Erythroblast (primary cell): ENCODE results near the gene CENPM.
A peak's percentile ranks its signal among the peaks of the same experiment; 100 is the strongest.

Experiments used
- DNase-seq, 2 experiments: peaks; one replicate each; lab custom pipeline; 2025; lab: John Stamatoyannopoulos, UW
- GATA1 ChIP-seq: IDR thresholded peaks from 2 replicates; pipeline ENCODE4 v1.6.1; 2011; ENCODE audit warnings: low read depth, mild to moderate bottlenecking, control low read depth, low read length, moderate library complexity
- POLR2A ChIP-seq: IDR thresholded peaks from 2 replicates; pipeline ENCODE4 v1.6.1; 2011; ENCODE audit warnings: mild to moderate bottlenecking, low read length

Gene CENPM

DNA sequence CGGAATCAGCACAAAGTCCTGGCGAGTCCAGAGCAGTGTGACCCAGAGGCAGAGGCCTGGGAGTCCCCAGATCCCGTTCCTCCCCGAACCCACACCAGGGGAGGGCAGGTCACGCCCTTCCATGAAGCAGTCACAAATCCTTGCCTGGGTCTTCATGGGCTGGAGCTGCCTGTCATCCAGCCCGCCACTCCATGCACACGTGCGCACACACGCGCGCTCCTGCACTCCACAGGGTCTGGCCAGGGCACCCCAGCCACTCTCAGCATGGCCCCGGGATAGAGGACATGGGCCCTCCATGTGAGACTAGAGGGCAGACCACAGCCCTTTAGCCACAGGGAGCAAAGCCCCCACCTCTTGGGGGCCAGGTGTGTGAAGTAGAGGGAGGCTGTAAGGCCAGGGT lies 14.6 kb downstream of the CENPM start:
- TF ChIP-seq POLR2A = no peak

DNA sequence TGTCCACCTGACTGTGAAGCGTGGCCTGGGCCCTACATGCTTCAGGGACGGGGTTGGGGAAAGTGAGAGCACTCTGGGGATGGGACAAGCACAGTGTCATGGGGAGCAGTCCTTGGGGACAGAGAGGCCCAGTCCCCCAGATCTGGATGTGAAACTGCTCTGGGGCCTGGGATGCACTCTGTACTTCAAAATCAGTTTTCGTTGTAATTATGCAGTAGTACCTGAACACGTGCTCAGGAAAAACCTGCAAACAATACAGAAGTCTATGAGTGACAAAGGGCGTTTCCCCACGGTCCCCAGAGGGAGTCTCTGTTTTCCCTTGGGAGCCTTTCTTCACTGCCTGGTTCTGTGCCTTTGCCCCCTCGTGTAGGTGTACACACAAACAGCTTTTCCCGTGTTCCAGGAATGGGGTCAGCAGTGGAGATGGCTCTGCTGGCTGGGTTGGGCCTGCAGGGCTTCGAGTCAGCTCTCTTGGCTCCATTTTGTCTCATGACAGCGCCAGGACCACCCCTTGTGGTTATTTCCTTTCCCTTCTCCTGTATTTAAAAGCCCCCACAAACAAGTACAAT lies 15.2 kb downstream of the CENPM start:
- TF ChIP-seq POLR2A (peak; percentile 14), GATA1 (no peak)
- no peak for DNase-seq

More for the DNA sequence above, 14.6 kb downstream of the CENPM start:
- DNase-seq = no peak

DNA sequence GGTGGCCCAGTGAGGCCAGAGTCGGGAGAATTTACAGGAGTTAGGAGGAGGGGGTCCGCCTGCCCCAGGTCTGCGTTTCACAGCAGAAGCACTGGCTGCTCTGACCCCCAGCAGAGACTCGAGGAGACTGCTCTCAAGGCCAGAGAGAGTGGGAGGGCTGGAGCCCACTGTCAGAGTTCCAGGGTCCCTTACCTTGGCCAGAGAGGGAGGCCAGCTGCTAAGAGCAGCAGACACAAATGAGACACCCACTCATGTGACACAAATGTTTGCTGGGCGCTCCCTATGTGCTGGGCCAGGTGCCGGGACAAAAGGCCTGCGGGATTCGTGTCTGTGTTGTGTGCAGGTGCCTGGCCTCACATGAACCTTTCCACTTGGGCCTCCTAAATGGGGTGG lies 17.5 kb downstream of the CENPM start:
- no peak for TF ChIP-seq POLR2A
- no peak for TF ChIP-seq GATA1
- DNase-seq = no peak

DNA sequence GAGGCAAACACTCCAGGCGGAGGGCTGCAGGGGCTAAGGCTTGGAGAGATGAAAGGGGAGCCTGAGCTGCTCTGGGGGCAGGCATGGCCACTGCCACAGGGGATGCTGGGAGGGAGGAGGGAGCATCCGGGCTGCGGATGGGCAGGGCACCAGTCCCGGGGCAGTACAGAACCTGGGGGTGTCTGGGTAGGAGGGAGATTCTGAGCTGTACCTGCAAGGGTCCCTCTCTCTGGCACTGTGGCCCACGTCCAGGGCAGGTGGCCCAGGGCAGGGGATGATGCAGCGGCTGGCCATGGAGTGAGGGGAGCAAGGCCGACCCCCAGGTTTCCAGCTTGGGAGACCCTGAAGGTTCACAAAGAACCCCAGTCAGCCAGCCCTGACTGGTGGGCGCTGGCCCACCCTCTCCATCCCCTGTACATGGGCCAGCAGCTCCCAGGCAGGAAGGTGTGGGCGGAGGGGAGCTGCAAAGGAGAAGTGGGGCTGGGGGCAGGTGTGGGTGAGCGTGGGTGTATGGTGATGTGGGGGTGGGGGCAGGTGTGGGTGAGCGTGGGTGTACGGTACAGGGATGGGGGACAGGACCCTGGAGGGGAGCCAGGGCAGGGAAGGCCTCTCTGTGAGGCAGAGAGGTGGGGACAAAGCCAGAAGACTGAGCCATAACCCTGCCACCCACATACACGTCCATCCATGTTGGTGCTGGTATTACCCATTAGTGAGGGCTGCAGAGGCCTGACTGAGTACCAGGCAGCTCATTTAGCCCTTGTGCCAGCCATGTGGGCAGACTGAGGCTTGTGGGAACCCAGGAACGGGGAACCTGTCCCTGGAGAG lies 18.1 kb downstream of the CENPM start:
- TF ChIP-seq GATA1 (no peak), POLR2A (peak; percentile 12)
- no peak for DNase-seq

DNA sequence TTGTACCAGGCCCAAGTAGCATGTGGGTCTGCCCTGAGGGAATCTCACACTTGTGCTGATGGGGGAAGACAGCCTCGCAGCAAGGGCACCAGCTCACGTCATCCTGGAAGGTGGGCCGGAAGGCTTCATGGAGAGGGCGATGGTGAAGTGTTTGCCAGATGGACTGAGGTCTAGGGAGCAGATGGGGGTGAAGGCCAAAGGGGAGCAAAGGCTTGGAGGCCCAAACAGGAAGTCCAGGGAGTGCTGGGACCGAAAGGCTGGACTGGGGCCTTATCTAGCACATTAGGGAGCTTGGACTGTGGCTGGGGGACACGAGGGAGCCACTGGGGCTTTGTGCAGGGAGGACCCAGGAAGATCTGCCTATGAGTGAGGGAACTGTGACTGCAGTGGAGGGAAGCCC lies 19.1 kb downstream of the CENPM start:
- no peak for TF ChIP-seq GATA1
- no peak for TF ChIP-seq POLR2A
- no peak for DNase-seq

DNA sequence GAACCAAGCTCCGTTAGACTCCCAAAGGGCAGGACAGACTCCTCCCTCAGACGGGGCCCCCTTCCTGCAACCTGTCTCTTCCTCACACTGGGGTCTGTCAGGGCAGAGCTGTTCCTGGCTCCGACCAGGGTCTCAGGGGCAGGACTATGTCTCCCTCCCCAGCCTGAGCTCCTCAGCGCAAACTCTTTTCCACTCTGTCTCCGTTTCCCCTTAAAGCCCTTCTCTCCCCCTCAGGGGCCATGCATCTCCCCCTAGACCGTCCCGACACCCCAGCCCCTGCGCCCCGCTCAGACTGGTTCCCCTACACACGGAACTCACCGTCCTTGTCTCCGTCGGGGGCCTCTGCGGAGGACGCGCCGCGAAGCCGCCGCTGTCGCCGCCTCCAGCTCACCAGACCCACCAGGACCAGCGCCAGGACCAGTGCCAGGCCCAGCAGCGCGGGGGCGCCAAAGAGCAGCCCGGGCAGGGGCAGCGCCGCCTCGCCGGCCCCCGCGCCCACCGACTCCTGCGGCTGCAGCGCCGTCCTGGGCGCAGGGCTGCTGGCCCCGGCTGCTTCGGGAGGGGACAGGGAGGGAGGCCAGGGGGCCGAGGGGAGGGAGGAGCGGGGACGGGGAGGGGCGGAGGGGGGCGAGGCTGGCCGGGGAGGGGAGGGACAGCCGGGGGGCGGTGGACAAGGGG lies 21.0 kb downstream of the CENPM start:
- no peak for TF ChIP-seq GATA1
- no peak for TF ChIP-seq POLR2A
- DNase-seq = peak; percentile 69 to 76

DNA sequence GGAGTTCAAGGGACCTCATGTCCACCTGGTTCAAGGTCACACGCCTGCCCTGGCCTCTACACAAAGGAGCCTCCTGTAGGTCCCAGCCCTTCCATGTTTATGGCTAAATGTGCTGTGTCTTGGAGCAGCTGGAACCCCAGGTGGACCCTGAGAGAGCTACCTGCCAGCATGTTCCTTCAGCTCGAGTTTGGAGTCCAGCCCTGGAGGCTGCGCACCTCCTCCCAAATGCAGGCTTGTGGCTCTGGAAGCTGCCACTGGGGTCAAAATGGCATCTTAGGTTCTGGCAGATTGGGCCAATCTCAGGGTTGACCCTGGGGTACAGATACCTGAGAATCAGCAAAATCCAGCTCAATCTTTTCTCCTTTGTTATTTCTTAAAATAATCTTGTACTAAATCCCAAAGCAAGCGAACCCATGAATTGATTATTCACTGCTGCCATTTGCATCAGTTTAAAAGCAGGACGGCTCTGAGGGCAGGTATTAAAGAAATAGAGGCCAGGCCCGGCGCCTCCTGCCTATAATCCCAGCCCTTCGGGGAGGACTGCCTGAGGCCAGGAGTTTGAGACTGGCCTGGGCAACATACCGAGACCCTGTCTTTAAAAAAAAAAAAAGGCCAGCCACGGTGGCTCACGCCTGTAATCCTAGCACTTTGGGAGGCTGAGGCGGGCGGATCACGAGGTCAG lies 23.2 kb downstream of the CENPM start:
- no peak for DNase-seq
- TF ChIP-seq GATA1 (no peak), POLR2A (no peak)

DNA sequence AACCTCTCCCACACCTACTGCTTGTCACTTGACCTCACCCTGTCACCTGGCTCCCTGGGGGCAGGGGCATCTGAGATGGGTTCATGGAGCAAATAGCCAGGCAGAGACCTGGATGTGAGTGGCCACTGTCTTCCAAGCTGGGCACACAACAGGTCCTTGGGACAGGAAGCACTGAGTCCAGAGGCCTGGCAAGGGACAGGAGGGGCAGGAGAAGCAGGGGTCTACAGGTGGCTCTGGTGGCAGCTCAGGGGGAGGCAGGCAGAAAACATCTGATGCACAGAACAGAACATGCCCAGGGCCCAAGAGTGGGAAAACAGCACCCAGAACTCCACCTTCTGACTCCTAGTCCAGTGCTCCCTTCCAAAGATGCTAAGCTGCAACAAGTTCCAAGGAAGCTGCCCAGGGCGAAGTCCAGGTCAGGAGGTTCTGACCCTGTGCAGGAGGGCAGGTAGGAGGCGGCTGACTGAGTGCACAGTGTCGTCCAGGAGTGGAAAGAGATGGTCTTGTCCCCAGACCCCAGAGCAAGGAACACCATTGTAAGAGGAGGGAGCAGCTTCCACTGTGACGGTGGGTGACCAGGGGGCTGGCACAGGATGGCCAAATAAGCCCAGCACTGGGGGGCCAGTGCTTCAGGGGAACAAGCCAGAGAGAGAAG lies 23.9 kb downstream of the CENPM start:
- DNase-seq = no peak
- TF ChIP-seq POLR2A (no peak), GATA1 (no peak)

DNA sequence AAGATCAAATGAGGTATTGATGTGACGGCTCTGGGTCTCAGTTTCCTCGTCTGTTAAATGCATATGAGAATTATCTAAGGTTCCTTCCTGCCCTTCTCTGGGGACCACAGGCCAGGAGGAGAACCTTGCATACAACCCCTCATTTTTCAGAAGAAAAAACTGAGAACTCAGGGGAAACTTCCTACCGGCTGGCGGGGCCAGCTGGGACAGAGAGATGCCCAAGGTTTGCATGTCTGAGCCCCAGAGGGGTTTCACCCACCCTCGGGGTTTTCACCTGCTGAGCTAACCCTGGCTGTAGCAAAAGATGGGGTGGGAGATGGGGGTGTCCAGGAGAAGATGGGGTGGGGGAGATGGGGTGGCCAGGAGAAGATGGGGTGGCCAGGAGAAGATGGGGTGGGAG lies 24.6 kb downstream of the CENPM start:
- TF ChIP-seq POLR2A (no peak), GATA1 (no peak)
- DNase-seq = no peak

DNA sequence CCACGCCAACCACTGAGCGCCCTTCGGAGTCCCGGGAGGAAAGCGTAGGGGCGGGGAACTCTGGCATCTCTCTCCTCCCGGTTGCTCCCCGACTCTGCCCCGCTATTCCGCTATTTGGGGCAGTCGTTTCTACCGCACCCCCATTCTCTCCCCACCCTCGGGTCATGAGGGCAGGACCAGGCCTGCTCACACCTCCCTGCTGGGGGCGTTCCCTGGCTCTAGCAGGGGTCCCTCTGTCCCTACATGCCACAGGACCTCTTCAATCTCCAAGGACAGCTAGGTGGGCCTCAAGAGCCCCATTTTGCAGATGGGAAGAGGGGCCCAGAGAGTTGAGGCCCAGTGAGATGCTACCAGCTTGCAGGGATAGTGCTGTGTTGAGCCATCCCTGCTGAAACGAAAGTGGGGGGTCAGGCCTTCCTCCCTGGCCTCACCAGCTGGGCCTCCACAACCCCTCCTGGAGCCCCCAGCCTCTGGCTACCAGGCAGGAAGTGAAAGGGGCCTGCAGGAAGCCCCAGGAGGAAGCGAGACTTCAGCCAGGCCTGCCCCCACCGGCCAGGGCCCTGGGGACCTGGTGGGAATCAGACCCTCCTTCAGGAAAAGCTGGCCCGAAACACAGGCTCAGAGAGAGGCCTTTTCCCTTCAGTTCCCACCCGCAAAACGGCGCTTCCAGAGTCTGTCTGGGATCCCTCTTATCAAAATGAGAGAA lies 26.5 kb downstream of the CENPM start:
- no peak for DNase-seq
- no peak for TF ChIP-seq GATA1
- TF ChIP-seq POLR2A = no peak

DNA sequence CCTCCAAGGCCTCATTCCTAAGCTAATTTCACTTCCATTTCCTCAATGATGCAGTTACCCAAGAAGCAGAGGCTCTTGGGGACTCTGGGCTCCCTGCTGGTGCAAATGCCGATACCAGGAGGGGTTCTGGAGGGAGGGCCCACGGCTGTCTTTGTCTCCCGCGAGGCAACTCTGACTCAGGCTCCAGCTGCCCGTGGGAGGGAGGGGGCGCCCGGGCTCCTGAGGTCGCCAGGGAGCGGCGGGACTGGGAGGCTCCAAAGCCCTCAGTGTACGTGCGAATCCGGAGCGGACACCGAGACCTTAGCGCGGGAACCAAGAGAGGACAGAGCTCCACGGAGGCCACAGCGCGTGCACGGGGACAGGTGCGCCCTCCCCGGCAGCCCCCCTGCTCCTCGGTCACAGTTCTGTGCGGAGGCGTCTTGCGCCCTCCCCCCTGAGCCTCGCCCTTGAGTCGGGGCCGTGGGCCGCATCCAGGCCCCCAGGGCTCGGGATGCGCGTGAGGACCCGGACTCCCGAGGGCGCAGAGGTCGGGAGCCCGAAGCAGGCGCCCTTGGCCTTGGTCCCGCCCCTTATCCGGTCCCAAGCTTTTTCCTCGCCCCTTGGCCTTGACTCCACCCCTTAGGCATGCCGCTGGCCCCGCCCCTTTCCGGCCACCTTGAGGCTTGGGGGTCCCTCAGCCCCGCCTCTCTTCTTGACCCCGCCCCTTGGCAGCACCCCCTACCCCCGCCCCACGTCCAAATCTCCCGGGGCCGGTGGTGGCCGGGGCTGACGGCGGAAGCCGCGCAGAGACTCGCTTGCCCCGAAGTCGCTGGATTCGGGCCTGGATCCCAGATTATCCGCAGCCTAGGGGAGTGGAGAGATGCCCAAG lies 27.4 kb downstream of the CENPM start:
- peak; percentile 27 to 41 for DNase-seq
- TF ChIP-seq GATA1 (no peak), POLR2A (no peak)

DNA sequence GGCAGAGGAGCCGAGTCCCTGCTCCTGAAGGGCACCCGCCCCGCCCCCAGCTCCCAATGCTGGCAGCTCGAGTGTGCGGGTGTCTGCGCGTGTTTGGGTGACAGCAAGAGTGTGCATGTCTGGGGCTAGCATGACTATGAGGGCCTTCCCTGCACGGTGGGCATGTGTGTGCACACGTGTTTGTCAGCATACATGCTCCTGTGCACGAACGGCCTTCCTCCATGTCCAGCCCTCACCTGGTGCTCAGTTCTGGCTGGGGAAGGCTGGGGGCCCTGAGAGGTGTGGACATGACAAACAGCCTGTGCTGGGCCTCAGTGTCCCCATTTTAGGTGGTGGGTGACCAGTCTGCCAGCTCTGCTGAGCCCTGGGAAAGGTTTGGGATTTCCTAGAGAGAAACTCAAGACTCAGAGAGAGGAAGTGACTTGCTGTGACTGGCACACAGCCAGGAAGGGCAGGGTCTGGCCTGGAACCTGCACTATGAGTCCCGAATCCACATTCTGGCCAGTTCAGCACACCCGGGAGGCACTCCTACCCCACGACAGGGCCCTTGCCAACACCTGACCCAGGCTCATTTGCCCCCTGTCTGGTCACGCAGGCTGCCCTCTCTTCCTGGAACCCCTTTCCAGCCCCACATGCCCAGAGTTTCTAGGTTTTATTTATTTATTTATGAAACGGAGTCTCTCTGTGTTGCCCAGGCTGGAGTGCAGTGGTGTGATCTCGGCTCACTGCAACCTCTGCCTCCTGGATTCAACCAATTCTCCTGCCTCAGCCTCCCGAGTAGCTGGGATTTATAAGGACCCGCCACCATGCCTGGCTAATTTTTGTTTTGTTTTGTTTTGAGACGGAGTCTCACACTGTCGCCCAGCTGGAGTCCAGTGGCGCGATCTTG lies 28.8 kb downstream of the CENPM start:
- peak; percentile 25 to 30 for DNase-seq
- no peak for TF ChIP-seq GATA1
- TF ChIP-seq POLR2A = no peak
